ENCODE data around the gene STEAP1B. TPM values are rescaled to one million over a fixed set of nuclear protein-coding genes. Genes with fewer than 3 reads are reported as not detected.
A peak's percentile ranks its signal among the peaks of the same experiment; 100 is the strongest.
"Not testable (repeated sequence)": the region's sequence is repeated elsewhere in the genome, so short reads cannot be mapped to it uniquely, and the experiment has no call there.

The STEAP1B gene
- total and polyA plus RNA-seq, 5 donors from 2014 or later = not detected

DNA sequence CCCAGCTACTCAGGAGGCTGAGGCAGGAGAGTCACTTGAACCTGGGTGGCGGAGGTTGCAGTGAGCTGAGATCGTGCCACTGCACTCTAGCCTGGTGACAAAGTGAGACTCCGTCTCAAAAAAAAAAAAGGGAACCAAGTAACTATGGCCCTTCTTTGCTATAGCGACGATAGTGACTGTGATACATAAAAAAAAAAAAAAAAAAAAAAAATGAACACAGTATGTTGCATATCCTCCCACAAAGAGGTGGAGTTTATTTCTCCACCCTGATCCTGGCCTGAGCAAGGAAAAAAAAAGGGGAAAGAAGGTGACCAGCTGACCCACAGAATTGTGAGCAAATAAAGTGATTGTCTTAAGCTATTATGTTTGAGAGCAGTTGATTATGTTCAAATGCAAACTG is 42.3 kb upstream of the STEAP1B start:
- H3K27ac ChIP-seq (ENCODE audit: insufficient read depth, low read length, poor library complexity, severe bottlenecking) = no peak overlapping the region
- no peaks in the 10 kb centered on the region for H3K36me3 ChIP-seq (ENCODE audit: control insufficient read depth, insufficient read depth, low read length)
- H3K9me3 ChIP-seq (ENCODE audit: control insufficient read depth in 2 of 2, low read length in 2 of 2) = no peaks in the 10 kb centered on the region
- ATAC-seq (ENCODE audit: low read depth in 2 of 2) (no peak), DNase-seq (no peak)
- Mint-ChIP-seq H3K27me3 (peaks cover 10% of the 10 kb centered on the region), H3K4me1 (no peaks in the 10 kb centered on the region), H3K36me3 (no peaks in the 10 kb centered on the region), H3K27ac (no peak overlapping the region), H3K9me3 (no peaks in the 10 kb centered on the region), H3K4me3 (no peak overlapping the region)
- no peak overlapping the region for H3K4me3 ChIP-seq (ENCODE audit: low read depth, low read length)
- H3K27me3 ChIP-seq (ENCODE audit: control insufficient read depth, insufficient read depth, low read length) = peaks cover 6% of the 10 kb centered on the region
- no peaks in the 10 kb centered on the region for H3K4me1 ChIP-seq (ENCODE audit: control insufficient read depth, insufficient read depth, low read length, poor library complexity, severe bottlenecking)

DNA sequence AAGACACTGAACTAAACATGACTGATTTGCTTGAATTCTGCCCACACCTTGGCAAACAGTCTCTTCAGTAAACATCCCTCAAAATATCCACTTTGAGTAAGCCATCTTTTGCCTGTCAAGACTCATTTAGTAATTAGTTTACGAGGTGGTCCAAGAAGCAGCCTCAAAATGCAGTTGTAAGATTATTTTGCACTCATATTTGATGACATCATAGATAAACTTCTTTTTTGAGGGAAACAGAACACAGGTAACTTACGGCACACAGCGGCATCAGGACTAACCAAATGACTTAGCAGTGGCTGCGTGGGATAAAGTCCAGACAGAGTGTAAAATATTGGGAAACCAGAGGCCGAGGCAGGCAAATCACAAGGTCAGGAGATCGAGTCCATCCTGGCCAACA is 41.8 kb upstream of the STEAP1B start:
- no peak overlapping the region for H3K4me3 Mint-ChIP-seq
- no peaks in the 10 kb centered on the region for H3K9me3 Mint-ChIP-seq
- H3K4me1 ChIP-seq (ENCODE audit: control insufficient read depth, insufficient read depth, low read length, poor library complexity, severe bottlenecking) = no peaks in the 10 kb centered on the region
- H3K4me1 Mint-ChIP-seq = no peaks in the 10 kb centered on the region
- H3K36me3 ChIP-seq (ENCODE audit: control insufficient read depth, insufficient read depth, low read length) = no peaks in the 10 kb centered on the region
- H3K27ac Mint-ChIP-seq = no peak overlapping the region
- H3K9me3 ChIP-seq (ENCODE audit: control insufficient read depth in 2 of 2, low read length in 2 of 2) = no peaks in the 10 kb centered on the region
- ATAC-seq (ENCODE audit: low read depth in 2 of 2) = no peak
- no peaks in the 10 kb centered on the region for H3K36me3 Mint-ChIP-seq
- H3K27me3 ChIP-seq (ENCODE audit: control insufficient read depth, insufficient read depth, low read length) = peaks cover 6% of the 10 kb centered on the region
- H3K27ac ChIP-seq (ENCODE audit: insufficient read depth, low read length, poor library complexity, severe bottlenecking) = no peak overlapping the region
- no peak for DNase-seq
- peaks cover 10% of the 10 kb centered on the region for H3K27me3 Mint-ChIP-seq
- H3K4me3 ChIP-seq (ENCODE audit: low read depth, low read length) = no peak overlapping the region

DNA sequence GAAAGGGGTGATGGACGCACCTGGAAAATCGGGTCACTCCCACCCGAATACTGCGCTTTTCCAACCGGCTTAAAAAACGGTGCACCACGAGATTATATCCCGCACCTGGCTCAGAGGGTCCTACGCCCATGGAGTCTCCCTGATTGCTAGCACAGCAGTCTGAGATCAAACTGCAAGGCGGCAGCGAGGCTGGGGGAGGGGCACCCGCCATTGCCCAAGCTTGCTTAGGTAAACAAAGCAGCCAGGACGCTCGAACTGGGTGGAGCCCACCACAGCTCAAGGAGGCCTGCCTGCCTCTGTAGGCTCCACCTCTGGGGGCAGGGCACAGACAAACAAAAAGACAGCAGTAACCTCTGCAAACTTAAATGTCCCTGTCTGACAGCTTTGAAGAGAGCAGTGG is 28.5 kb upstream of the STEAP1B start:
- H3K27ac ChIP-seq (ENCODE audit: insufficient read depth, low read length, poor library complexity, severe bottlenecking); H3K36me3 ChIP-seq (ENCODE audit: control insufficient read depth, insufficient read depth, low read length); H3K4me3 Mint-ChIP-seq; H3K27me3 ChIP-seq (ENCODE audit: control insufficient read depth, insufficient read depth, low read length); H3K27ac Mint-ChIP-seq; H3K4me1 Mint-ChIP-seq; DNase-seq; ATAC-seq (ENCODE audit: low read depth in 2 of 2); H3K36me3 Mint-ChIP-seq; H3K9me3 ChIP-seq (ENCODE audit: control insufficient read depth in 2 of 2, low read length in 2 of 2); H3K4me3 ChIP-seq (ENCODE audit: low read depth, low read length); H3K9me3 Mint-ChIP-seq; H3K4me1 ChIP-seq (ENCODE audit: control insufficient read depth, insufficient read depth, low read length, poor library complexity, severe bottlenecking): not testable (repeated sequence)
- H3K27me3 Mint-ChIP-seq = peaks cover 10% of the 10 kb centered on the region

DNA sequence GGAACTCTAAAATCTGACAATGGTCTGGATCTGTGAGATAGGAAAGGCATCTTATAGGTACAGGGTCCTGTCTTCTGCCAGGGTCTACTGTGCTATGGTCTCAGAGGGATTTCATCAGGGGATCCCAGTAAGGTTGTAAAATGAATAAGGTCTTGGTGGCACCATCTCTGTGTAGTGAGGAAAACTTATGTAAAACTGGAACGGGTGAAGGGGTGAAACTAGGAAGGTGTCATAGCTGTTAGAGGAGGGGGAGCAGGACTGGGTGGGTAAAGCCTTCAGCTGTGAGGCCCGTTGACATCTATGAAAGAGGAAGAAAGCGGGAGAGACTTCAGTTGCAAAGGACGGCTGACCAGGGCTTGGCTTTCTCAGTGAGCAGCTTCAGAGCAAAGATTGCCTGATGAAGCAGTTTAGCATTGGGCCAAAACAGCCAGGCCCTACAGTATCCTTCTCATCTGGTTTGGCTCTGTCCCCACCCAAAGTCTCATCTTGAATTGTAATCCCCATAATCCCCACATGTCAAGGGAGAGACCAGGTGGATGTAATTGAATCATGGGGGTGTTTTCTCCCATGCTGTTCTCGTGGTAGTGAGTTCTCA is 24.5 kb upstream of the STEAP1B start:
- peaks cover 14% of the 10 kb centered on the region for H3K27me3 Mint-ChIP-seq
- not testable (repeated sequence) for H3K27ac ChIP-seq (ENCODE audit: insufficient read depth, low read length, poor library complexity, severe bottlenecking); H3K27me3 ChIP-seq (ENCODE audit: control insufficient read depth, insufficient read depth, low read length); H3K27ac Mint-ChIP-seq; H3K36me3 ChIP-seq (ENCODE audit: control insufficient read depth, insufficient read depth, low read length); H3K4me1 ChIP-seq (ENCODE audit: control insufficient read depth, insufficient read depth, low read length, poor library complexity, severe bottlenecking); H3K9me3 ChIP-seq (ENCODE audit: control insufficient read depth in 2 of 2, low read length in 2 of 2); H3K36me3 Mint-ChIP-seq; H3K4me1 Mint-ChIP-seq; H3K4me3 Mint-ChIP-seq; DNase-seq; ATAC-seq (ENCODE audit: low read depth in 2 of 2); H3K9me3 Mint-ChIP-seq; H3K4me3 ChIP-seq (ENCODE audit: low read depth, low read length)

DNA sequence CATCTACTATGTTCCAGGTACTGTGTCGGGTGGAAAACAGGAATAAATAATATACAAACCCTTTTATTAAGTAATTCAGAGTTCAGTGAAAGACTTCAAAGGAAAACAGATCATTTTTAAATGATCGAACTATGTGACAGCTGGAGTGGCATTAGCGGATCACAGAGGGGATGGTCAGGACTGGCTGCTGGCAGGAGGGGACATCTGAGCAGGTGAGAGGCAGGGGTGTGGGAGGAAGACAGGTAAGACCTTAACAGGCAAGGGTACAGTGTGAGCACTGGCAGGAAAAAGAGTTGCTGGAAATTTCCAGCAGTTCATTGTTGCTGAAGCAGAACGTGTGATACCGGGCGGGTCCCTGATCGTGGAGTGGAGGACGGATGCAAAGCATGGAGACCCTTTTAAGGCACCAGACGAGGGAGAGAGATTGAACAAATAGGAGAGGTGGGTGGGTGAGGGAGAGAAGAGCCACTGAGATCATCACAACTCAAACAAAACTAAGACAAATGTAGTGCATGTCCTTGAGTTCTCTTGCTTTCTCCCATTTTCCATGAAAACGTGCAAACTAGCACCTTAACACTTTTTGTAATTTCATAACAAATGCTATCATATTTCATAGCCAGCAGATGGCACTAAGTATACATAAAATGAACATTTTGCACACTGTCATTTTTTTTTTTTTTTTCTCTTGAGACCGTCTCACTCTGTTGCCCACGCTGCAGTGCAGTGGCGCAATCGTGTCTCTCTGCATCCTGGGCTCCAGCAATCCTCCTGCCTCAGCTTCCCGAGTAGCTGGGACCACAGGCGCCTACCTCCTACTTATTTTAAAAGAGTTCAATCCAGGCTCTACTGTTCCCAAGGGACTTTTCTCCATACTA is 23.7 kb upstream of the STEAP1B start:
- not testable (repeated sequence) for H3K4me3 Mint-ChIP-seq; H3K4me3 ChIP-seq (ENCODE audit: low read depth, low read length); H3K36me3 Mint-ChIP-seq; H3K36me3 ChIP-seq (ENCODE audit: control insufficient read depth, insufficient read depth, low read length); H3K9me3 ChIP-seq (ENCODE audit: control insufficient read depth in 2 of 2, low read length in 2 of 2); H3K27ac Mint-ChIP-seq; ATAC-seq (ENCODE audit: low read depth in 2 of 2); H3K9me3 Mint-ChIP-seq; H3K4me1 ChIP-seq (ENCODE audit: control insufficient read depth, insufficient read depth, low read length, poor library complexity, severe bottlenecking); H3K27ac ChIP-seq (ENCODE audit: insufficient read depth, low read length, poor library complexity, severe bottlenecking); H3K4me1 Mint-ChIP-seq; H3K27me3 ChIP-seq (ENCODE audit: control insufficient read depth, insufficient read depth, low read length)
- peak in 1 of 3 donors; percentile 16 for DNase-seq
- H3K27me3 Mint-ChIP-seq = peaks cover 14% of the 10 kb centered on the region

DNA sequence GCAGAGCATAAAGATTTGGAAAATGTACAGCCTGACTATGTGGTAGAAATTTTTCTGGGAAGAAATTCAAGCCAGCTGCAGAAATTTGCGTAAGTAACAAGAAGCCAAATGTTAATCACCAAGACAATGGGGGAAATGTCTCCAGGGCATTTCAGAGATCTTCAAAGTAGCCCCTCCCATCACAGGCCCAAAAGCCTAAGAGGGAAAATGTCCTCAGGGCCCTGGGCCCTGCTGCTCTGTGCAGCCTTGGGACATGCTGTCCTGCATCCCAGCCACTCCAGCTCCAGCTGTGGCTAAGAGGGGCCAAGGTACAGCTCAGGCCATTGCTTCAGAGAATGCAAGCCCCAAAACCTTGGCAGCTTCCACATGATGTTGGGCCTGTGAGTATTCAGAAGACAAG is 19.6 kb upstream of the STEAP1B start:
- H3K9me3 Mint-ChIP-seq; H3K4me3 Mint-ChIP-seq; H3K4me1 ChIP-seq (ENCODE audit: control insufficient read depth, insufficient read depth, low read length, poor library complexity, severe bottlenecking); H3K36me3 Mint-ChIP-seq; H3K27me3 Mint-ChIP-seq; H3K36me3 ChIP-seq (ENCODE audit: control insufficient read depth, insufficient read depth, low read length); ATAC-seq (ENCODE audit: low read depth in 2 of 2); DNase-seq; H3K4me3 ChIP-seq (ENCODE audit: low read depth, low read length); H3K4me1 Mint-ChIP-seq; H3K27ac Mint-ChIP-seq; H3K27ac ChIP-seq (ENCODE audit: insufficient read depth, low read length, poor library complexity, severe bottlenecking); H3K27me3 ChIP-seq (ENCODE audit: control insufficient read depth, insufficient read depth, low read length); H3K9me3 ChIP-seq (ENCODE audit: control insufficient read depth in 2 of 2, low read length in 2 of 2): not testable (repeated sequence)

DNA sequence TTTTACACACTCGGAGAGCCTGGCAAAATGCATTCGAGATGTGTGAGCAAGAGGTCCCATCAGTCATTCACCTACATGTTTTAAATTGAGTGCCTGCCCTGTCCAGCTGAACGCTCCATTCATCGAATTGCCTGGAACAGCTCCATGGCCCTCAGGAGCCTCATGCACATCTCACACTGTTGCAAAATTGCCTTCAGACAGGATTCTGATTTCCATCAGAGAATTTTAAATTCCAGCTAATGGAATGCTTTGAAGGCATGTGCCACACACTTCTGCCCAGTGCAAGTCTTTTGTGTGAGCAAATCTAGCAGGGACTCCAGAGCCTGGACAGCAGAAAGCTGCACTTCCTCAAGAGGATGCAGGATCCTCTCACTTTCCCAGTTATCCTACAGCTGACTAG is 17.0 kb upstream of the STEAP1B start:
- not testable (repeated sequence) for H3K36me3 ChIP-seq (ENCODE audit: control insufficient read depth, insufficient read depth, low read length); H3K36me3 Mint-ChIP-seq; H3K9me3 Mint-ChIP-seq; H3K27ac ChIP-seq (ENCODE audit: insufficient read depth, low read length, poor library complexity, severe bottlenecking); H3K4me1 ChIP-seq (ENCODE audit: control insufficient read depth, insufficient read depth, low read length, poor library complexity, severe bottlenecking); H3K27me3 Mint-ChIP-seq; H3K4me3 ChIP-seq (ENCODE audit: low read depth, low read length); DNase-seq; H3K9me3 ChIP-seq (ENCODE audit: control insufficient read depth in 2 of 2, low read length in 2 of 2); H3K27me3 ChIP-seq (ENCODE audit: control insufficient read depth, insufficient read depth, low read length); H3K4me1 Mint-ChIP-seq; H3K4me3 Mint-ChIP-seq; H3K27ac Mint-ChIP-seq; ATAC-seq (ENCODE audit: low read depth in 2 of 2)

DNA sequence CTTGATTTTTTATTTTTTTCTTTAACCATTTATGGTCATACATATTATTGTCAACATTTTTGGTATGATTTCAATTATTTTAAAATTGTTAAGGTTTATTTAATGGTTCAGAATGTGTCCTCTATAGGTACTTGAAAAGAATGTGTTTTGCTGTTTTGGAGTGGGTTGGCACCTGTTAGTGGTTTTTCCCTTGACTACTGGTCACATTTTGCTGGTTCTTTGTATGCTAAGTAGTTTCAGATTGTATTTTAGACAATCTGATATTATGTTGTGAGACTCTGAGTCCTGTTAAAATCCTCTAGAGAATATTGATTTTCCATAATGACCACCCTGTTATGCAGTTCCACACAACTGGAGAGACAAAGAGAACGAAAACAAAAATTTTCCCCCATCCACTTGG is 15.0 kb upstream of the STEAP1B start:
- not testable (repeated sequence) for H3K27me3 Mint-ChIP-seq; ATAC-seq (ENCODE audit: low read depth in 2 of 2); H3K4me1 ChIP-seq (ENCODE audit: control insufficient read depth, insufficient read depth, low read length, poor library complexity, severe bottlenecking); H3K4me3 ChIP-seq (ENCODE audit: low read depth, low read length); DNase-seq; H3K4me3 Mint-ChIP-seq; H3K27ac ChIP-seq (ENCODE audit: insufficient read depth, low read length, poor library complexity, severe bottlenecking); H3K27me3 ChIP-seq (ENCODE audit: control insufficient read depth, insufficient read depth, low read length); H3K36me3 ChIP-seq (ENCODE audit: control insufficient read depth, insufficient read depth, low read length); H3K4me1 Mint-ChIP-seq; H3K9me3 ChIP-seq (ENCODE audit: control insufficient read depth in 2 of 2, low read length in 2 of 2); H3K36me3 Mint-ChIP-seq; H3K9me3 Mint-ChIP-seq; H3K27ac Mint-ChIP-seq
